ENCODE data around the gene GMDS.

GMDS gene

DNA sequence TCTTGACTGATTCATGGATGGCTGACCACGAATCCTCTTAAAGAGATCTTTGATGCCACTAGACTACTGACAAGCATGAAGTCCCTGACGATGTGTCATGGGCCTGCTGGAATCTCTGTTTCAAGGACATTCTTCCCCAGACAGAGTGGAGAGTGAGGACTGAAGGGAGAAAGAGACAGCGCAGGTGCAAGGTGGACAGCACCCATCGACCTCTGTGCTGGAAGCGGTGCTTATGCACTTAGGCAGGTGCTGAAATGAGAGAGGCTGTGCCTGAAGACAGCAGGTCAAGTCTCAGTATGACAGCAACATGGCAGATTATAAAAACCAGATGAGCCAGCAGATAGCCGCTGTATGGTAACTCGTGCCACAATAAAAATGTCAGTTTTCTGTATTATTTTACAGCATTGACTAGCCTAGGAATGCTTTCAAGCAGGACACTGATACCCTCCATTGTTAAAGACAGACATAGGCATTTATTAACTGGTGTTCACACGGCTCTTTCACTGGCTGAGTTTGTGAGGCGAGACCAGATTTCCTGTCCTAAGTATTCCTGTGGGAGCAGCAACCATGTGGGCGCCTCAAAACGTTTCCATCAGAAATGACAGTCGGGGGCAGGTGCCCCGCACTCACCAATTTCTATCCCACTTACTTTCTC is 588.2 kb downstream of the GMDS start:
- H3K9me3 ChIP-seq (ENCODE audit: insufficient read depth, low read length): no peaks in the 10 kb centered on the region
- no peak overlapping the region for H3K4me3 ChIP-seq (ENCODE audit: low read length)
- H3K27me3 ChIP-seq (ENCODE audit: low read depth, low read length): no peaks in the 10 kb centered on the region
- no peak overlapping the region for H2AFZ ChIP-seq (ENCODE audit: low read depth, low read length)
- no peak overlapping the region for H3K9ac ChIP-seq (ENCODE audit: low read length)
- H3K4me1 ChIP-seq (ENCODE audit: low read length): peaks cover 28% of the 10 kb centered on the region
- 0 out of 2 replicates have a peak overlapping the region, but pooled peaks have one; percentile 7 for H3K4me2 ChIP-seq (ENCODE audit: low read length)
- TF ChIP-seq, protein P1, sequence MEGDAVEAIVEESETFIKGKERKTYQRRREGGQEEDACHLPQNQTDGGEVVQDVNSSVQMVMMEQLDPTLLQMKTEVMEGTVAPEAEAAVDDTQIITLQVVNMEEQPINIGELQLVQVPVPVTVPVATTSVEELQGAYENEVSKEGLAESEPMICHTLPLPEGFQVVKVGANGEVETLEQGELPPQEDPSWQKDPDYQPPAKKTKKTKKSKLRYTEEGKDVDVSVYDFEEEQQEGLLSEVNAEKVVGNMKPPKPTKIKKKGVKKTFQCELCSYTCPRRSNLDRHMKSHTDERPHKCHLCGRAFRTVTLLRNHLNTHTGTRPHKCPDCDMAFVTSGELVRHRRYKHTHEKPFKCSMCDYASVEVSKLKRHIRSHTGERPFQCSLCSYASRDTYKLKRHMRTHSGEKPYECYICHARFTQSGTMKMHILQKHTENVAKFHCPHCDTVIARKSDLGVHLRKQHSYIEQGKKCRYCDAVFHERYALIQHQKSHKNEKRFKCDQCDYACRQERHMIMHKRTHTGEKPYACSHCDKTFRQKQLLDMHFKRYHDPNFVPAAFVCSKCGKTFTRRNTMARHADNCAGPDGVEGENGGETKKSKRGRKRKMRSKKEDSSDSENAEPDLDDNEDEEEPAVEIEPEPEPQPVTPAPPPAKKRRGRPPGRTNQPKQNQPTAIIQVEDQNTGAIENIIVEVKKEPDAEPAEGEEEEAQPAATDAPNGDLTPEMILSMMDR (IDR thresholded peaks at IDR 0.05; ENCODE audit: low read depth, low read length): no peak
- TF ChIP-seq EZH2phosphoT487 (IDR thresholded peaks at IDR 0.05; ENCODE audit: low read depth): no peak
- H3K79me2 ChIP-seq (ENCODE audit: low read length): no peaks in the 10 kb centered on the region
- H3K36me3 ChIP-seq (replicated peaks; ENCODE audit: low read depth, low read length): no peaks in the 10 kb centered on the region
- H3K27ac ChIP-seq (ENCODE audit: low read length): no peak overlapping the region
- no peaks in the 10 kb centered on the region for H4K20me1 ChIP-seq (ENCODE audit: insufficient read depth, low read length)

DNA sequence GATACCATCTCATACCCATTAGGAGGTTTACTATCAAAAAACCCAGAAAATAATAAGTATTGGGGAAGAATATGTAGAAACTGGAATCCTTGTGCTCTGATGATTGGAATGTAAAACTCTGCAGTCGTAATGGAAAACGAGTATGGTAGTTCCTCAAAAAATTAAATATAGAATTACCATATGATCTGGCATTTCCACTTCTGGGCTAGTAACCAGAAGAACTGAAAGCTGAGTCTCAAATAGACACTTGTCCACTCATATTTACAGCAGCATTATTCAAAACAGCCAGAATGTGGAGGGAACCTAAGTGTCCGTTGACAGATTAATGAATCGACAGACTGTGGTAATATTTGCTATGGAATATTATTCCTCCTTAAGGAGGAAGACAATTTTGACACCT is 591.4 kb downstream of the GMDS start:
- Histone ChIP-seq H2AFZ (ENCODE audit: low read depth, low read length) (no peak overlapping the region), H3K36me3 (replicated peaks; ENCODE audit: low read depth, low read length) (no peaks in the 10 kb centered on the region), H3K4me2 (ENCODE audit: low read length) (peak overlapping the region; percentile 43), H3K4me1 (ENCODE audit: low read length) (peaks cover 23% of the 10 kb centered on the region), H3K9me3 (ENCODE audit: insufficient read depth, low read length) (no peaks in the 10 kb centered on the region), H4K20me1 (ENCODE audit: insufficient read depth, low read length) (no peaks in the 10 kb centered on the region), H3K9ac (ENCODE audit: low read length) (no peak overlapping the region), H3K79me2 (ENCODE audit: low read length) (no peaks in the 10 kb centered on the region), H3K27ac (ENCODE audit: low read length) (no peak overlapping the region), H3K4me3 (ENCODE audit: low read length) (no peak overlapping the region), H3K27me3 (ENCODE audit: low read depth, low read length) (no peaks in the 10 kb centered on the region)
- TF ChIP-seq, protein P1 (IDR thresholded peaks at IDR 0.05; ENCODE audit: low read depth, low read length): no peak
- TF ChIP-seq EZH2phosphoT487 (IDR thresholded peaks at IDR 0.05; ENCODE audit: low read depth): no peak

DNA sequence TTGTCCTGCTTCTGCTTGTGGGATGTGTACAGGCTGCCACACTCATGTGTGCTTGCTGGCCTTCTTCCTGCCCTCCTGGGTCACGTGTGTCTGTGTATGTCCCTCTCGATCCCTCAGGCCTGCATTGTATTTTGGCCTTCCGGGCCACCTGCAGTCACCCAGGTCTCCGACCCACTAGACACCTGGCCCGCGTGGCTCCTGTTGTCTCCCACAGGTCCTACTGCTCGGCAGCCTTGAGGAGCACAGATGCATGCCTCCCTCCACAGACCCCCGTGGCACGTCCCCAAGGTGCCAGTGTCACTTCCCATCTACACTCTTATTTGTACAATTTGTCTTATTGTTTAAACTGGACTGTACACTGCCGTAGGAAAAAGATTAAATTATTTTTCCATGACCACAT is 592.6 kb downstream of the GMDS start:
- Histone ChIP-seq H3K36me3 (replicated peaks; ENCODE audit: low read depth, low read length) (no peaks in the 10 kb centered on the region), H3K27ac (ENCODE audit: low read length) (no peak overlapping the region), H3K27me3 (ENCODE audit: low read depth, low read length) (no peaks in the 10 kb centered on the region), H3K4me3 (ENCODE audit: low read length) (no peak overlapping the region), H3K4me1 (ENCODE audit: low read length) (peaks cover 23% of the 10 kb centered on the region), H4K20me1 (ENCODE audit: insufficient read depth, low read length) (no peaks in the 10 kb centered on the region), H3K9me3 (ENCODE audit: insufficient read depth, low read length) (no peaks in the 10 kb centered on the region), H2AFZ (ENCODE audit: low read depth, low read length) (no peak overlapping the region), H3K4me2 (ENCODE audit: low read length) (no peak overlapping the region), H3K79me2 (ENCODE audit: low read length) (no peaks in the 10 kb centered on the region), H3K9ac (ENCODE audit: low read length) (no peak overlapping the region)
- TF ChIP-seq, protein P1 (IDR thresholded peaks at IDR 0.05; ENCODE audit: low read depth, low read length): no peak
- TF ChIP-seq EZH2phosphoT487 (IDR thresholded peaks at IDR 0.05; ENCODE audit: low read depth): no peak

DNA sequence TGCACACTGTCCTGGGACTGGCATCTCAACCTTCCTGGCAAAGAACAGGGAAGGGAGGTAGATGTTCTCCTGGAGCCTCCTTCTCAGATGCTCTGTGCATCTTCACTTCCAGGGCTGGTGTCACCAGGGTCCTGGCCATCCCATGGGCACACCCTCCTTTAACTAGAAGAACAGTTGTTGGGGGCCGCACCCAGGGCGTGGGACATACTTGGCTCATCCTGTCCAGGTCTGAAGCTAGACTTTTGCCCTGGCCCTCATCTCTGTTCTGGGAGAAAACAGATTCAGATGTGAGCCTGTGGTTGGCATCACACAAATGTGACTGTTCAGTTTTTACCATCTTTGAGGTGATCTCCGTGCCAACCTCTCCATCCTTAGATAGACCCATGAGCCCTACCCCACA is 594.0 kb downstream of the GMDS start:
- no peak overlapping the region for H3K4me2 ChIP-seq (ENCODE audit: low read length)
- H3K4me3 ChIP-seq (ENCODE audit: low read length): no peak overlapping the region
- H2AFZ ChIP-seq (ENCODE audit: low read depth, low read length): no peak overlapping the region
- H3K9ac ChIP-seq (ENCODE audit: low read length): no peak overlapping the region
- H3K27me3 ChIP-seq (ENCODE audit: low read depth, low read length): no peaks in the 10 kb centered on the region
- TF ChIP-seq EZH2phosphoT487 (IDR thresholded peaks at IDR 0.05; ENCODE audit: low read depth): no peak
- TF ChIP-seq, protein P1 (IDR thresholded peaks at IDR 0.05; ENCODE audit: low read depth, low read length): no peak
- no peak overlapping the region for H3K27ac ChIP-seq (ENCODE audit: low read length)
- no peaks in the 10 kb centered on the region for H4K20me1 ChIP-seq (ENCODE audit: insufficient read depth, low read length)
- H3K36me3 ChIP-seq (replicated peaks; ENCODE audit: low read depth, low read length): no peaks in the 10 kb centered on the region
- peaks cover 14% of the 10 kb centered on the region for H3K4me1 ChIP-seq (ENCODE audit: low read length)
- H3K9me3 ChIP-seq (ENCODE audit: insufficient read depth, low read length): no peaks in the 10 kb centered on the region
- H3K79me2 ChIP-seq (ENCODE audit: low read length): no peaks in the 10 kb centered on the region

All from OCI-LY3 (cell line).